Right lobe of liver (tissue), 4 donors: ENCODE results near the gene BHLHE41.

Experiments
- CTCF ChIP-seq, 4 donors: fragments of 200-600 bp in 3 of 4; fragments of 450-650 bp in 1 of 4; IDR thresholded peaks; one replicate each; pipeline versions ENCODE4 v1.5.1 to v1.8.0; 2016 to 2022; ENCODE audit warnings: antibody characterized with exemption in 4 of 4, mild to moderate bottlenecking in 2 of 4
- POLR2A ChIP-seq: fragments of 450-650 bp; IDR thresholded peaks from one replicate; pipeline ENCODE4 v1.6.1; 2017; ENCODE audit warnings: antibody characterized with exemption, mild to moderate bottlenecking
- donor health status: DM: no; HTN: no; CAD: no.
- donor health status: DM: no; HTN: no; CAD: no.
- donor health status: DM: no; HTN: yes; CAD: no.

- TF ChIP-seq CTCF (IDR thresholded peaks at IDR 0.05) (no peak), POLR2A (no peak)
Measured at GRCh38 chr12:26088998-26089397, 35.8 kb downstream of the BHLHE41 start.
